Activated naive CD4-positive, alpha-beta T cell treated with anti-CD3 and anti-CD28 coated beads, Interleukin-2, amount 10 ng/mL, durations not matched to agents 7 days and 5 days (primary cell): ENCODE measurements around the gene LAMA2.

Source experiments
- CTCF ChIA-PET: fragments of 350-600 bp; sonication (Branson Sonifier 250); formaldehyde crosslinking; loops from one replicate; lab custom pipeline; 2021; ENCODE audit warnings: antibody characterized with exemption; lab: Charles Lee
- DNase-seq: peaks from one replicate; pipeline ENCODE4 v3.0.0-alpha.2; 2020
- H3K27ac Mint-ChIP-seq: one replicate; pipeline ENCODE4 v1.8.0; 2021; ENCODE audit warnings: mild to moderate bottlenecking, moderate library complexity, mixed read lengths
- H3K27me3 Mint-ChIP-seq: one replicate; pipeline ENCODE4 v1.8.0; 2021; ENCODE audit warnings: mild to moderate bottlenecking, mixed read lengths
- H3K36me3 Mint-ChIP-seq: one replicate; pipeline ENCODE4 v1.8.0; 2021; ENCODE audit warnings: mixed read lengths
- H3K4me1 Mint-ChIP-seq: one replicate; pipeline ENCODE4 v1.8.0; 2021; ENCODE audit warnings: mixed read lengths
- H3K4me3 Mint-ChIP-seq: one replicate; pipeline ENCODE4 v1.8.0; 2021; ENCODE audit warnings: mild to moderate bottlenecking, moderate library complexity, mixed read lengths
- H3K9me3 Mint-ChIP-seq: one replicate; pipeline ENCODE4 v1.8.0; 2021; ENCODE audit warnings: mixed read lengths

Gene LAMA2

DNA sequence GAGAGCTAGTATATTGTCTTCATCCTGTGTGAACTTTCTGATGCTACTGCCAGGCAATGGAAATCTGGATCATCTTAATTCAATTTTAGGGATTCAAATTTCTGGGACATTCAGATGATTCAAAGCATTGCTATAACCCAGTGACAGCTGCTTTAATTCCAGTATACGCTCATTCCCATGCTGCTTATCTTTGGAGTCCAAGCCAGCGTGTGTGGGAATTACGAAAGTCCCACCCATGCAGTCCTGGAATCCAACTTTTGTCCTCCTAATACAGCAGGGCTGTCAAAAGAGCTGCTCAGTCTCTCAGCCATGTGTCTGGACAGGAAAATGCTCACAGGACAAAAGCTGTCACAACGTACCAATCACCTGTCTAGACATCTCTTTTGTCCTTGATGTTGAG is 219.8 kb downstream of the LAMA2 start:
- DNase-seq: no peak
- H3K27me3 Mint-ChIP-seq: no peaks in the 10 kb centered on the region
- no peak overlapping the region for H3K4me3 Mint-ChIP-seq
- CTCF ChIA-PET: no interaction called here
- no peaks in the 10 kb centered on the region for H3K36me3 Mint-ChIP-seq
- no peak overlapping the region for H3K27ac Mint-ChIP-seq
- no peaks in the 10 kb centered on the region for H3K9me3 Mint-ChIP-seq
- no peaks in the 10 kb centered on the region for H3K4me1 Mint-ChIP-seq

DNA sequence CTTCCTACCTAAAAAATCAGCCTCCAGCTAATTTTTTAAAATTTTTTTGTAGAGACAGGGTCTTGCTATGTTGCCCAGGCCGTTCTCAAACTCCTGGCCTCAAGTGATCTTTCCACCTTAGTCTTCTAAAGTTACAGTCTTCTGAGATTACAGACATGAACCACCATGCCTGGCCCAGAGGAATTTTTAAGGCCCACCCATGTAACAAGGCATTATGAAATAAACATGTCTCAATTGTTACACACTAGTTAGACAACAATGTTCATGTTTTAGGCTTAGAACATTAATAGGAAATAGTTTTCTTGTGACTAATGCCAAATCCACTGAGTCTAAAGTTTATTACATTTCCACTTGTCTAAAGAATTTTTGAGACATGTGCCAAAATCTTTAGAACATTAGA is 221.2 kb downstream of the LAMA2 start:
- CTCF ChIA-PET: no interaction called here

DNA sequence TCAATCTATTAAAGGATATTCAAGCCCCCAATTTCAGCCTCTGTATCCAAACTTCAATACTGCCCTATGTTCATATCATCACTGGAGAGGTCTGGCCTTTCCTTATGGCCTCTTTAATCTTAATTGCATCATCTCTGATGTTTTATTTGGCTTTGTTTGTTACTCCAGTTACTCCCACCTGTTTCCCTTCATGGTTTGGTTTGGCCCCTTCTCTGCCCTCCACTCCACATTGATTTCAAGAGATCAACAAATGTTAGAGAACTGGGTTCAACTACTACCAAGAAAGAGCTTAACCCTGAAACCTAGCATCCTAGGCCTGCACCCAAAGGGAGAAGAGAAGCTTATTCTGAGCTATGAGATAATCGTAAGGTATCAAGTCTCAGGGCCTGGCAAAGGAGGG is 221.6 kb downstream of the LAMA2 start:
- no peak overlapping the region for H3K27ac Mint-ChIP-seq
- CTCF ChIA-PET: no interaction called here
- no peaks in the 10 kb centered on the region for H3K9me3 Mint-ChIP-seq
- H3K36me3 Mint-ChIP-seq: no peaks in the 10 kb centered on the region
- H3K4me1 Mint-ChIP-seq: no peaks in the 10 kb centered on the region
- DNase-seq: no peak
- no peaks in the 10 kb centered on the region for H3K27me3 Mint-ChIP-seq
- no peak overlapping the region for H3K4me3 Mint-ChIP-seq

More for the DNA sequence above, 221.2 kb downstream of the LAMA2 start:
- Mint-ChIP-seq H3K4me3 (no peak overlapping the region), H3K9me3 (no peaks in the 10 kb centered on the region), H3K36me3 (no peaks in the 10 kb centered on the region), H3K27ac (no peak overlapping the region), H3K4me1 (no peaks in the 10 kb centered on the region), H3K27me3 (no peaks in the 10 kb centered on the region)
- DNase-seq: no peak

DNA sequence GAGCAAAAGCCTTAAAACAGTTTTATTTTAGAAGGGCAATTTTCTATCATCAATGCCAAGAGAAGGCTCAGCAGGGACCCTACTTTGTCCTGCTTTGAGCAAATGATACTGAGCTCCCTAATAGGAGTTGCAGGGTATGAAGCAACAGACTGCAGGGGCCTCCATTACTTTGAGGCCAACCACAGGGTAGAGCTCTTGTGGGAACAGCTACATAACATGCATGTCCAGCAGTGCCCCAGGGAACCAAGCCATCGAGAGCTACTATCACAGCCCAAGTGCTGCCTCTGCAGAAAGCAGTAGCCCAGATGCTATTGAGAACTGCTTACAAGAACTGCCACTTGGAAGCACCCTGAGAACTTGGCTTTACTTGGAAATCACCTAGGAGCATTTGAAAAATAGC is 222.1 kb downstream of the LAMA2 start:
- CTCF ChIA-PET: no interaction called here
- no peaks in the 10 kb centered on the region for H3K36me3 Mint-ChIP-seq
- no peak overlapping the region for H3K4me3 Mint-ChIP-seq
- H3K27ac Mint-ChIP-seq: no peak overlapping the region
- H3K9me3 Mint-ChIP-seq: no peaks in the 10 kb centered on the region
- no peak for DNase-seq
- H3K4me1 Mint-ChIP-seq: no peaks in the 10 kb centered on the region
- H3K27me3 Mint-ChIP-seq: no peaks in the 10 kb centered on the region

DNA sequence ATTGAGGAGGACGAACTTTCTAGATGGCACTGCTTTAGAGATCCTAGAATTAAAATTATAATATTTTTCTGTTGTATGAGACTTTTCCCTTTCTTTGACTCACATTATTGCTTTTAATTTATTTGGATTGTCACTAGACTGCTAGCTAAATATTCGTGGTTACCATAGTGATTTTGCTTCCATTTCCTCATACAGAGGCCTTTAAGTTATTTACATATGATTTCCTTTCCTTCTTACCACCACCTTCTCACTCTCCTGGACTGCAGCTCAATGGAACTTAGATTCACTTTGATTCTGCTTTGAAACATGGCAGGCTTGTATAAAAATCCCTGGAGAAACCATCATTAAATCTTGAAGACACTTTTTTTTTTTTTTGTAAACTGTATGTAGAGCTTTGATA is 222.9 kb downstream of the LAMA2 start:
- DNase-seq: no peak
- H3K4me3 Mint-ChIP-seq: no peak overlapping the region
- H3K27ac Mint-ChIP-seq: no peak overlapping the region
- CTCF ChIA-PET: no interaction called here
- no peaks in the 10 kb centered on the region for H3K27me3 Mint-ChIP-seq
- no peaks in the 10 kb centered on the region for H3K4me1 Mint-ChIP-seq
- no peaks in the 10 kb centered on the region for H3K36me3 Mint-ChIP-seq
- H3K9me3 Mint-ChIP-seq: no peaks in the 10 kb centered on the region

DNA sequence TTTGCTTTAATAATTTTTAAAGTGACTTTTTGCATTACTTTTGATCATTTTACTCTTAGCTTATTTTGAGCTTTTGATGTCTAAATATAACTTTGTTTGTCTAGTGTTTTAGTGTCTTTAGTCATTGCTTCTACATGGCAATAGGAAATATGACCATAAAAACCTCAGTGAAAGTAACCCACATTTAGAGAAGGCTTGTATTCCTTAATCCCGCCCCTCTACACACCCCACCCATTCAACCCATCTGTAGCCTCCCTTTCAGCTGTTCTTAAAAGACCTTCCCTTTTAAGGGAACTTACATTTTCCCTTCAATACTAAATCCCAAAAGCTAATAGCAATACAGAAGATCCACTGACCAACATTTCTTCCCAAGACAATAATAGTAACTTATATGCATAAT is 225.4 kb downstream of the LAMA2 start:
- H3K4me3 Mint-ChIP-seq: no peak overlapping the region
- no peaks in the 10 kb centered on the region for H3K36me3 Mint-ChIP-seq
- CTCF ChIA-PET: no interaction called here

DNA sequence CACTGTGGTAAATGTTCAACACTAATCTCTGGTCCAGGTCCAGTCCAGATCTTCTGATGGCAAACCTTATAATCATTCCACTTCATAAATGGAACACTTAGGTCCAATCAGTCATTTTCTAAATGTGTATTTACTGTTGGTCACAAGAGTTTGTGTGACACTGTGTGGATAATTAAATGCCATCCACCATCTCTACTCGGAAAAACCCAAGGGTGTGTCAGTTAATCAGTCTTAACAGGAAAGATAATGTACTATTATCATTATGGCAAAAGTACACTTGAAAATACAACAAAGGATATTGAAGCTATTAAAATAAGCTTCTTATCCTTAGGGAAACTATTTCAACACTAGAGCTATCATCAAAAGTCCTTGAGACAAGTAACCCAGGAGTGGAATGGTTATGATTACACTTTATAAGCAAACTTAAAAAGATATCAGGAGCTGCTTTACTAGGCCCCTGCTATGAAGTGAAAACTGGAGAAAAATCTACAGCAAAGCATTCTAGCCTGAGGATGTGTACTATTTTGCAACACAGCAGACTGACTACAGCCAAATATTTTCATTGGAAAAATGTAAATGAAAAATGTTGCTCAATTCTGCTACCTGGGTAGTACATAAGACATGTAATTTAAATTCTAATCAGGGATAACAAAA is 227.9 kb downstream of the LAMA2 start:
- no peaks in the 10 kb centered on the region for H3K9me3 Mint-ChIP-seq
- no peaks in the 10 kb centered on the region for H3K36me3 Mint-ChIP-seq
- H3K27ac Mint-ChIP-seq: no peak overlapping the region
- H3K27me3 Mint-ChIP-seq: no peaks in the 10 kb centered on the region
- DNase-seq: no peak
- no peaks in the 10 kb centered on the region for H3K4me1 Mint-ChIP-seq
- CTCF ChIA-PET: no interaction called here
- H3K4me3 Mint-ChIP-seq: no peak overlapping the region

More for the DNA sequence above, 225.4 kb downstream of the LAMA2 start:
- no peak for DNase-seq
- Mint-ChIP-seq H3K9me3 (no peaks in the 10 kb centered on the region), H3K27ac (no peak overlapping the region), H3K27me3 (no peaks in the 10 kb centered on the region), H3K4me1 (no peaks in the 10 kb centered on the region)

DNA sequence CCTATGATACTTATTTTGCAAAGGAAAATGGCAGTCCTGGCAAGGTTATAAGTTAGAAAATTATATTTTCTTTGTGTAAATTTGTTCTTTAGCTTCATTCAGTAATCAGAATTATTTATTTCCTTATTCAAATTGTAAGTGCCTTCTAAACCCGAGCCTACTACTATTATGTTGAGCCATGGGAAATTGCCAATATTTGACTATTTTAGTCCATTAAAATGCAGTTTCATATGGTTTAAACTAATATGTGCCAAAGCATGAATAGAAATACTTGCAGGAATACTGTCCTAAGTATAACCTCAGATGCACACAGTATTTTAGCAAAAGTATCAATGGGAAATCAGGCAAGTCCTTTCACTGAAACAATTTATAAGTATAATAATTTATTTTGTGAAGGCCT is 228.4 kb downstream of the LAMA2 start:
- CTCF ChIA-PET: no interaction called here
- Mint-ChIP-seq H3K36me3 (no peaks in the 10 kb centered on the region), H3K9me3 (no peaks in the 10 kb centered on the region), H3K27me3 (no peaks in the 10 kb centered on the region), H3K4me3 (no peak overlapping the region), H3K27ac (no peak overlapping the region), H3K4me1 (no peaks in the 10 kb centered on the region)
- DNase-seq: no peak

DNA sequence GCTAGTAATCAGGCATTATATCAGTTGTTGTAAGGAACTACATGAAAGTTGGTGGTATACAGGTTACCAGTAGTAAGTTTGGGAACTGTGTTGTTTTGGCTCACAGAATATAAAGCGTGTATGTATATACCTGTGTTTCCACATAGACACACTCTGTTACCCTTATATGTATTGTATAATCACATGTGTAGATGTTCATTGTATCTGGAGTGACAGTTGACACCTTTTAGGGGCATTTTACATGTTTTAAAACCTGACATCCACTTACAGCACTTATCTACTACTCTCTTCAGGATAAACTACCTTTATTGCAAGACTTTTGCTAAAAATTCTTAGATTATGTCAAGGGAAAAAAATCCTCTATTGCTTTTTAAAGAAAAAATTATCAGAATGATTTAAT is 228.9 kb downstream of the LAMA2 start:
- DNase-seq: no peak
- Mint-ChIP-seq H3K4me1 (no peaks in the 10 kb centered on the region), H3K4me3 (no peak overlapping the region), H3K36me3 (no peaks in the 10 kb centered on the region), H3K9me3 (no peaks in the 10 kb centered on the region), H3K27ac (no peak overlapping the region), H3K27me3 (no peaks in the 10 kb centered on the region)
- CTCF ChIA-PET: no interaction called here

DNA sequence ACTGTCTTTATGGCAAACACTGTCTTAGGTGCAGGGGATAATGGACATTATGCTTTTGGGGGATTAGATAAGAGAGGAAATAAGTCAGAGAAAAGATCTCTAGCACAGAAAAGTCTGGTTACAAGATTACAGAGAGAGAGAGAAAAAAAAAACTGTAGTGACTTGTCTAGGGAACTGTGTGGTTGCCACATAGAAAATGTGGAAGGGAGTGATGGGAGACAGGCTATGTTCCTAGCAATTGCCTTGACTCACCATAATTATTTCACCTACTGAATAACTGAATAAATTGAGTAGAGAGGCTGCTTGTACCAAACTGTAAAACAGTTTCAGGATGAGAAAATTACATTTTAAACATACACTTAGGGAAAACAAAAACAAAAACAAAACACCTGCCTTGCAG is 229.7 kb downstream of the LAMA2 start:
- CTCF ChIA-PET: no interaction called here
- H3K27ac Mint-ChIP-seq: no peak overlapping the region
- DNase-seq: no peak
- H3K36me3 Mint-ChIP-seq: no peaks in the 10 kb centered on the region
- H3K4me3 Mint-ChIP-seq: no peak overlapping the region
- no peaks in the 10 kb centered on the region for H3K9me3 Mint-ChIP-seq
- H3K27me3 Mint-ChIP-seq: no peaks in the 10 kb centered on the region
- H3K4me1 Mint-ChIP-seq: no peaks in the 10 kb centered on the region

DNA sequence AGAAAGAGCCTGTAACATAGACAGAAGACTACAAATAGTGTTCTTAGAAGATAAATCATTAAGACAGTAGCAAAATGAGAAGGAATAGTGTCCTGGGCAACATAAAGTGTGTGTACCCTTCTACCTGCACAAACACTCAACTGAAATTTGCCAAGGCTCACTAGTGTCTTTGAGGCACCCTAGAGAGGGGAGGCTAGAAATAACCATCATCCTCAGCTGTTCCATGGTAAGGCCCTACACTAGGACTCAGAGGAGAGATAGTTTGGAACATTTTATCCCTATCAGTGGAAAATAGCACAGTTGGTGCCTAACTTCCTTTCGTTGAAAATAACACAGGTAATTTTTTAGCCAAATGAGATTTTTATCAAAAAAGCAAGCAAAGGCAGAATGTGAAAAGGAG is 230.7 kb downstream of the LAMA2 start:
- Mint-ChIP-seq H3K4me3 (no peak overlapping the region), H3K36me3 (no peaks in the 10 kb centered on the region), H3K27ac (no peak overlapping the region), H3K4me1 (no peaks in the 10 kb centered on the region), H3K9me3 (no peaks in the 10 kb centered on the region), H3K27me3 (no peaks in the 10 kb centered on the region)
- CTCF ChIA-PET: no interaction called here
- no peak for DNase-seq

DNA sequence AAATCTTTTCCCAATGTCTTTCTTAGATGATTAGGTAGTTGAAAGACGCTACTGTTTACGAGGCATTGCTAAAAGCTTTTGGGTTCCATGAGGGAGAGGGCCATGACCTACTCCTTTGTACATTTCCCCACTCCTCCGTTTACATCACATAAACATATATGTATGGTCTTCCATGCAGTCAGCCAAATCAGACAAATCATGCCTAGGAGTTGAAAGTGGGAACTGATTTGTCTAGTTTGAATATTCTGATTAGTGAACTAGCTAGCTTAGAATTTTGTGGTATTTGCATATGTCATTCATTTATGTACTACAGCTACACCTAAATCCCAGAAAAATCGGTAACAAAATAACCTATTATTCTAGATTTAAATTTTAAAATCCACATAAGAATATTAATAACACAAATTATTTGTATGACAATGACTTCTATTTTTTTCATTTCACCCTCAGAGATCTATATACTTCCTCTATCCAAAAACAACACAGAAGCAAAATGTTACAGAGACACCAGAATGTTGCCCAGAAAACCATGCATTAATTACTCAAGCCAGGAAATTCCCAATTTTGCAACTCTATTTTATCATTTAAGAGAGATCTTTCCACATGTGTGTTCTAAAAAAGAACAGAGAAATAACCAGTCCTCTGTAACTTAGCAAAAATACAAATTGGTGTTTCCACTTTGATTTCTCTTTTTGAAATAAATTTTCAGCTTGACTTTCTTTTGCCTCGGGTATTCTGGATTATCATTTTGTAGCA is 231.9 kb downstream of the LAMA2 start:
- no peaks in the 10 kb centered on the region for H3K4me1 Mint-ChIP-seq
- H3K9me3 Mint-ChIP-seq: no peaks in the 10 kb centered on the region
- H3K36me3 Mint-ChIP-seq: no peaks in the 10 kb centered on the region
- no peak overlapping the region for H3K27ac Mint-ChIP-seq
- CTCF ChIA-PET: no interaction called here
- no peaks in the 10 kb centered on the region for H3K27me3 Mint-ChIP-seq
- H3K4me3 Mint-ChIP-seq: no peak overlapping the region
- DNase-seq: no peak

DNA sequence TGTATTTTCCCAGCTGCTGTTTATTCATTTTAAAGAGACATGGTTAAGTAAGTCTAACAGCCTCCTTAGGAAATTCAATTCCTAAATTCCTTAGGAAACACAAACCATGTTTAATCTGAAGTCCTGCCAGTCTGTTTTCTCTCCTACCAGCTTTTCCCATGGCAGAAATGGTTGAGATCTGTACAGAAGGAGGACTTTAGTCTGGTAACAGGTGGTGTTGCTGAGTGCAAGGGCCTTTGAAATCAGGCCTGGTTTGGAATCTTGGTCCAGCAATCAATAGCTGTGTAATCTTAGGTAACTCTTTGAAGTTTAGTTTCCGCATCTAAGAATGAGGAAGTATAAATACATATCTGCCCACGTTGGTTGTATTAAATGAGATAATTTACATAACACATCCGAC is 232.5 kb downstream of the LAMA2 start:
- CTCF ChIA-PET: no interaction called here
- no peaks in the 10 kb centered on the region for H3K36me3 Mint-ChIP-seq
- no peak overlapping the region for H3K4me3 Mint-ChIP-seq
- no peak for DNase-seq
- H3K9me3 Mint-ChIP-seq: no peaks in the 10 kb centered on the region
- H3K4me1 Mint-ChIP-seq: no peaks in the 10 kb centered on the region
- no peak overlapping the region for H3K27ac Mint-ChIP-seq
- H3K27me3 Mint-ChIP-seq: no peaks in the 10 kb centered on the region

DNA sequence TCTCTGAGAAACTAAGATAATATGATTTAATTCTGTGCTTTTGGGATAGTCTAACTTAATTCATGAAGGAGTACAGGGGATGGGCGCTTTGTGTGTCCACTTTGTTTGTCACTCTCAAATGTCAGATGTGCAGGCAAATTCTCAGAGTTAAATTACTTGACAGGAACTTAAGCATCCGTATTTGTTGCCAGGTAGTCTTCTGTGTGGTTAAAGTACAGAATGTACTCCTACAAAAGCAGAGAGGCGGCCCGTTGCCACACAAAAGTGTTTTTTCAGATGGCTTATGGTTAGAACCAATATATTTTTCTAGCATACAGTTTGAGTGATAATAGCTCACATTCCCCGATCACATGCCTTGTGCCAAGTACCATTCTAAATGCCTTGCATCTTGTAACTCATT is 234.4 kb downstream of the LAMA2 start:
- H3K27me3 Mint-ChIP-seq: no peaks in the 10 kb centered on the region
- no peak overlapping the region for H3K4me3 Mint-ChIP-seq
- H3K36me3 Mint-ChIP-seq: no peaks in the 10 kb centered on the region
- DNase-seq: no peak
- CTCF ChIA-PET: no interaction called here
- H3K4me1 Mint-ChIP-seq: no peaks in the 10 kb centered on the region
- no peak overlapping the region for H3K27ac Mint-ChIP-seq
- H3K9me3 Mint-ChIP-seq: no peaks in the 10 kb centered on the region

DNA sequence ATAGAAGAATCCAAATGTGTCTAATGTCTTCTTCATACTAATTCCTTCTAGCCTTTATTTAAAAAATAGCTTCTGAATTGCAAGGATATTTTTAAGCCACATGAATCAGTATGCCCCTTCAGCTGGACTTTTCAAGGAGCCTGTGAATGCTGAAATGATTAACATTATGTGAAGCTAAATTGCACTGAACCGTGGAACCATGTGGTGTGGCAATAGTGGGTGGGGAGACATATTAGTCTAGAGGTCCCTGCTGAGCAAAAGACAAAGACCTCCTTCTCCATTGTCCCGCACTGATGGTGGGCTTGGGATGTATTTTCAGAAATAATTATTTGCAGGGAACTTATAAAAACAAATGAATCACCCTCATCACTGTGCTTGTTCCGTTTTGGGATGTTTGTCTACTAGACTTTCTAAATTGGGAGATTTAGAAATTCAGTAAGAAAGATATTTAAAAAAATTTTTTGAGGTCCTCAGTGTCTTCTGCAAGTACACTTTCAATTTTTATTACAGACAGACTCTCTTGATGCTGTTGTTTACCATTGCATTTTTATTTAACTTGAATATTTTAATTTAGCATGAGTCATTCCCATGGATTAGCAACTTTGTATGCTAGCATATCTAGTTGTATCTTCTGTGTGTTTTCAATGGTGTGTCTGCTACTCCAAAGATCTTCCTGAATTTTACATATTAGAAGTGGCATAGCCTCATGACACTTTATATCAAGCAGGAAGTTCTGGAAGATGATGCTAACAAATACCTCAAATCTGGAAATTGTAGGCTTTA is 238.1 kb downstream of the LAMA2 start:
- Mint-ChIP-seq H3K4me3 (no peak overlapping the region), H3K36me3 (no peaks in the 10 kb centered on the region), H3K4me1 (no peaks in the 10 kb centered on the region), H3K27ac (no peak overlapping the region), H3K27me3 (no peaks in the 10 kb centered on the region), H3K9me3 (no peaks in the 10 kb centered on the region)
- no peak for DNase-seq
- CTCF ChIA-PET: no interaction called here
